MM.1S (cell line): ENCODE results near the gene LRRC8A.
"Not testable (repeated sequence)": the region's sequence is repeated elsewhere in the genome, so short reads cannot be mapped to it uniquely, and the experiment has no call there.

Source experiments
- DNase-seq: peaks from one replicate; pipeline ENCODE4 v3.0.0-alpha.2; 2015
- H2AFZ ChIP-seq: fragments of 300-600 bp; sonication (generic); 2 replicates; pipeline ENCODE4 v1.6.0; 2016; ENCODE audit warnings: antibody characterized with exemption, low read length
- H3F3A ChIP-seq: fragments of 300-600 bp; sonication (generic); 2 replicates; pipeline ENCODE4 v1.6.1; 2016; ENCODE audit warnings: mild to moderate bottlenecking, antibody characterized with exemption, low read length, moderate library complexity, mixed read lengths; ENCODE audit not compliant: insufficient read depth
- H3K27ac ChIP-seq: fragments of 300-600 bp; sonication (generic); 2 replicates; pipeline ENCODE4 v1.5.1; 2016; ENCODE audit warnings: mild to moderate bottlenecking, low read length
- H3K27me3 ChIP-seq: fragments of 300-600 bp; sonication (generic); replicated peaks from 2 replicates; pipeline ENCODE4 v1.6.0; 2016; ENCODE audit warnings: low read length; ENCODE audit not compliant: insufficient read depth
- H3K36me3 ChIP-seq: fragments of 300-600 bp; sonication (generic); replicated peaks from 2 replicates; pipeline ENCODE4 v1.6.1; 2016; ENCODE audit warnings: mild to moderate bottlenecking, low read length, mixed read lengths; ENCODE audit not compliant: insufficient read depth
- H3K4me1 ChIP-seq: fragments of 300-600 bp; sonication (generic); 2 replicates; pipeline ENCODE4 v1.6.1; 2016; ENCODE audit warnings: low read length, mixed read lengths
- H3K4me2 ChIP-seq: fragments of 300-600 bp; sonication (generic); 2 replicates; pipeline ENCODE4 v1.6.0; 2016; ENCODE audit warnings: low read depth, low read length
- H3K4me3 ChIP-seq: fragments of 300-600 bp; sonication (generic); 2 replicates; pipeline ENCODE4 v1.5.1; 2016; ENCODE audit warnings: low read length, mixed read lengths
- H3K79me2 ChIP-seq: fragments of 300-600 bp; sonication (generic); 2 replicates; pipeline ENCODE4 v1.6.1; 2016; ENCODE audit warnings: mixed run types, low read length, mixed read lengths
- H3K9ac ChIP-seq: fragments of 300-600 bp; sonication (generic); 2 replicates; pipeline ENCODE4 v1.6.1; 2016; ENCODE audit warnings: low read length, mixed read lengths
- H3K9me2 ChIP-seq: fragments of 300-600 bp; sonication (generic); replicated peaks from 2 replicates; pipeline ENCODE4 v1.6.1; 2016; ENCODE audit warnings: mild to moderate bottlenecking, low read length, mixed read lengths; ENCODE audit not compliant: insufficient read depth
- H3K9me3 ChIP-seq: fragments of 300-600 bp; sonication (generic); replicated peaks from 2 replicates; pipeline ENCODE4 v1.6.1; 2016; ENCODE audit warnings: mild to moderate bottlenecking, low read length, mixed read lengths; ENCODE audit not compliant: insufficient read depth
- H4K20me1 ChIP-seq: fragments of 300-600 bp; sonication (generic); 2 replicates; pipeline ENCODE4 v1.6.1; 2016; ENCODE audit warnings: mild to moderate bottlenecking, low read length, moderate library complexity, mixed read lengths; ENCODE audit not compliant: insufficient read depth
- CTCF ChIP-seq: fragments of 300-600 bp; sonication (generic); IDR thresholded peaks from 2 replicates; pipeline ENCODE4 v1.5.1; 2016; ENCODE audit warnings: antibody characterized with exemption, low read length, mixed read lengths
- EZH2 ChIP-seq: fragments of 300-600 bp; sonication (generic); optimal IDR thresholded peaks from 2 replicates; pipeline ENCODE3; 2017; ENCODE audit warnings: low read depth, mild to moderate bottlenecking, antibody characterized with exemption, low read length, mixed read lengths
- EZH2phosphoT487 ChIP-seq: fragments of 300-600 bp; sonication (generic); IDR thresholded peaks from 2 replicates; pipeline ENCODE4 v1.6.1; 2018; ENCODE audit warnings: antibody characterized with exemption, low read length

Gene LRRC8A

GRCh38 chr9:128851779-128852600 is 29.9 kb upstream of the LRRC8A start:
- H3K27ac ChIP-seq, H4K20me1 ChIP-seq, H3K9me2 ChIP-seq, H3K9ac ChIP-seq, H3K79me2 ChIP-seq, H3K36me3 ChIP-seq, H3K27me3 ChIP-seq, H3K9me3 ChIP-seq, H3K4me1 ChIP-seq, H3K4me2 ChIP-seq, H3F3A ChIP-seq, H3K4me3 ChIP-seq, H2AFZ ChIP-seq: not testable (repeated sequence)
- peak; percentile 45 for DNase-seq
- peak; percentile 45 for TF ChIP-seq CTCF

- H2AFZ ChIP-seq, H3K4me3 ChIP-seq, H3K27me3 ChIP-seq, H3K79me2 ChIP-seq, H3K4me1 ChIP-seq, H3K9ac ChIP-seq, DNase-seq, H3K4me2 ChIP-seq, H3K27ac ChIP-seq, H4K20me1 ChIP-seq, H3K9me3 ChIP-seq, H3K9me2 ChIP-seq, H3K36me3 ChIP-seq, H3F3A ChIP-seq: not testable (repeated sequence)
Observed at GRCh38 chr9:128852646-128853045, 29.3 kb upstream of the LRRC8A start.

GRCh38 chr9:128854454-128854853 is 27.5 kb upstream of the LRRC8A start:
- DNase-seq, H3K27me3 ChIP-seq, H3K4me3 ChIP-seq, H3K9ac ChIP-seq, H3F3A ChIP-seq, H3K9me3 ChIP-seq, H3K4me1 ChIP-seq, H3K27ac ChIP-seq, H3K36me3 ChIP-seq, H4K20me1 ChIP-seq, H2AFZ ChIP-seq, H3K79me2 ChIP-seq, H3K9me2 ChIP-seq, H3K4me2 ChIP-seq: not testable (repeated sequence)

GRCh38 chr9:128858476-128858875 is 23.5 kb upstream of the LRRC8A start:
- H3K4me1 ChIP-seq, H4K20me1 ChIP-seq, H3K27ac ChIP-seq, H3K9me2 ChIP-seq, H2AFZ ChIP-seq, DNase-seq, H3K9ac ChIP-seq, H3K9me3 ChIP-seq, H3K36me3 ChIP-seq, H3K79me2 ChIP-seq, H3K27me3 ChIP-seq, H3F3A ChIP-seq, H3K4me2 ChIP-seq, H3K4me3 ChIP-seq: not testable (repeated sequence)

GRCh38 chr9:128860937-128861336 is 21.0 kb upstream of the LRRC8A start:
- TF ChIP-seq EZH2 (no peak), CTCF (no peak), EZH2phosphoT487 (no peak)
- H3K27ac ChIP-seq = no peak overlapping the region
- no peaks in the 10 kb centered on the region for H3K4me1 ChIP-seq
- no peak overlapping the region for H3K9ac ChIP-seq
- DNase-seq = no peak
- H3K9me3 ChIP-seq = no peaks in the 10 kb centered on the region
- no peaks in the 10 kb centered on the region for H3K9me2 ChIP-seq
- no peak overlapping the region for H3K4me3 ChIP-seq
- H3K36me3 ChIP-seq = no peaks in the 10 kb centered on the region
- no peaks in the 10 kb centered on the region for H3K79me2 ChIP-seq
- no peak overlapping the region for H3K4me2 ChIP-seq
- H3K27me3 ChIP-seq = no peaks in the 10 kb centered on the region
- no peak overlapping the region for H2AFZ ChIP-seq
- no peaks in the 10 kb centered on the region for H3F3A ChIP-seq
- H4K20me1 ChIP-seq = no peaks in the 10 kb centered on the region
